Activated naive CD4-positive, alpha-beta T cell treated with Interleukin-2 at 50 U/mL for 16 hours (primary cell): ENCODE data around the gene UGT1A4.

Source experiments
- DNase-seq: peaks from one replicate; pipeline ENCODE4 v3.0.0-alpha.2; 2020

Gene UGT1A4

DNA sequence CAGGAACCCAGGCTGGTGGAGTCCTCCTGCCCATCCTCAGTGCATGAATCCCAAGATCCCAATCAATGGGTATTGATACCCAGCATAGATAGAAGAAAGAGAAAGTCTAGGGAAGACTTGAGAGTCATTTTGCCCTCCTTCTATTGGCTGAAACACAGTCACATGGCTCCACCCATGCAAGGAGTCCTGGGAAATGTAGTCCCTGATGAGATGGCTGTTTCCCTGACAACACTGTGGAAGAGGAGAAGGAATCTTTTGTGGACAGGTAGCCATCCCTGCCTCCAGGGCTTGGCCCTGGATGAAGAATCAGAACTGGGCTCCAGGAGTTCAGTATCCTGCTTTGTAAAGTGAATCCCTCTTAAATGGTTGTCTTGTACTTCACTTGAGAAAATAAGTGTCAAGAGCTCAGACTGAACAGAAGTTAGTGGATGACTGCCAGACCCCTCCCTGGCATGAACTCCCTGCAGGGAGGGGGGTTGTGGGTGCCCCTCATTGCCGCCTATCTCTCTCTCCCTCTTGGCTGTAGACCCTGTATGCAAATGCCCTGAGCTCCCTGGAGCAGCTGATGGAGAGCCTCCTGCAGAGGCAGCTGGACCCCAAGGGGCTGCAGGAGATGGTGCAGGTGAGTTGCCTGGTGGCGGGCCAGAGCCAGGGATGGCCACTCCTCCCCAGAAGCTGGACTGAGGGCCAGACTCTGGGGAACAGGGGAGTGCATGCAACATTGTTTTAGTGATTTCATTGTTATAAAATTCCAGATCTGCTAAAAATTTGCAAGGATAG, 95.7 kb downstream of the UGT1A4 start:
- no peak for DNase-seq

DNA sequence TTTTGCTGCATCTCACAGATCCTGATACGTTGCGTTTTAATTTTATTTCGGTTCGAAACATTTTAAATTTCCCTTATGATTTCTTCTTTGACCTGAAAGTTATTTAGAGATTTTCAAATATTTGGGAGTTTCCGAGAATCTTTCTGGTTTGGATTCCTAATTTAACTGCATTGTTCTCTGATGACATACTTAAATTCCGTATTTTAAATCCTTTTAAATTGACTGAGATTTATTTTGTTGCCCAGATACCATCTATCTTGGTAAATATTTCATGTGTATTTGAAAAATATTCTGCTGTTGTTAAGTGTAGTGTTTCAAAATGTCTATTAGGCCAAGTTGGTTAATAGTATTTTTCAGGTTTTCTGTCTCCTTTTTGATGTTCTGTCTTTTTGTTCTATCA, 97.3 kb downstream of the UGT1A4 start:
- DNase-seq: no peak

DNA sequence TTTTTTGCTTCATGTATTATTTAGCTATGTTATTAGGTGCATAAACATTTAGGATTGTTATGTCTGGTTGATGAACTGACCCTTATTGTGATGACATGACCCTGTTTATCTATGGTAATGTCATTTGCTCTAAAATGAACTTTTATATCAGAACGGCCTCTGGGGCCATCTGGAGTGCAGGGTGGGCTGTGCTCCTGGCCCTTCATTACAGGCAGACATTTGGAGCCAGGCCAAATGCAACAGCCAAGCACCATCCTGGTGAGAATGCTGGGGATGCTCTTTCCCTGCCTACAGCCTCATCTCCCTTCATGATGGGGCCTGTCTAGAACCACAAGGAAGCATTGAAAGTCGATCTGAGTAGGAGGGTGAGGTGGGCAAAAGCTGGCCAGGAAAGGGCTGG, 97.8 kb downstream of the UGT1A4 start:
- no peak for DNase-seq

DNA sequence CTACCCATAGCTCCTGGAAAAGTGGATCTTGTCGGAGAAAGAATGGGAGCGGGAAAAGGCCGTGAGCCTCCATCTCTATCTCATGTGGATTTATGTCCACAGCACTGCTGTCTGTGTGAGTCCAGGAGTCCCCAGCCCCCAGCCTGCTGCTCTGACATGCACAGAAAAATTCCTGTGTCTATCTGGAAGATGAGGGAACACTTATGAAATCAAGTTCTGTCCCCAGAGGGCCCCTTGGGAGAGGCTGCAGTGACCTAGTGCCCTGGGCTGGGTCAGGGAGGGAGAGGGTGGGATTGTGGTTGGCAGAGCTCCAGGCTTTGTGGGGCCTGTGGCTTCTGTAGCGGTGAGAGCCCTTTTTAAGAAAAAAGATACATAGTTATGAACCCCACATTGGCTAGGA, 98.2 kb downstream of the UGT1A4 start:
- DNase-seq: no peak

DNA sequence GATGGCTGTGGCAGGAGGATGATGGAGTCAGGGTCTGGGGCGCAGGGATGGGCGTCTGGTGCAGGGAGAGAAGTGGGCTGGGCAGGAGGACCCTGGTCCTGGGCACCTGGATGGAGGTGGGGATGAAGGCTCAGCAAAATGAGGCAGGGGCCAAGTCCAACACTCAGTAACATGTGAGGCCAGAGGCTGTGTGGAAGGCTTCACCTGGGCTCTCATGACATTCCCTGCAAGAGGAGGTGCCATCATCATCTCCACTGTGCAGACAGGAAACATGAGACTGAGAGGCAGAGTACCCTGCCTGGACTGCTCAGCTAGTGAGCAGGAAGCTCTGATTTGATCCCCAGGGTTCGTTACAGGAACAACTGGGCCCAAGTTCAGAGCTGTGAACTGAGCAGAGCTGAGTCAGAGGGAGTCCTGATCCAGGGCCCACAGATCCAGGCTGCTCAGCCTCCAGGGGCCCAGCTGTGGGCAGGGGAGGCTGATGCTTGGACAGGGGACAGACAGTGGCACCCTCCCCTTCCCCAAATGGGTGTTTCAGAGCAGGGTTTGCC, 98.9 kb downstream of the UGT1A4 start:
- no peak for DNase-seq

DNA sequence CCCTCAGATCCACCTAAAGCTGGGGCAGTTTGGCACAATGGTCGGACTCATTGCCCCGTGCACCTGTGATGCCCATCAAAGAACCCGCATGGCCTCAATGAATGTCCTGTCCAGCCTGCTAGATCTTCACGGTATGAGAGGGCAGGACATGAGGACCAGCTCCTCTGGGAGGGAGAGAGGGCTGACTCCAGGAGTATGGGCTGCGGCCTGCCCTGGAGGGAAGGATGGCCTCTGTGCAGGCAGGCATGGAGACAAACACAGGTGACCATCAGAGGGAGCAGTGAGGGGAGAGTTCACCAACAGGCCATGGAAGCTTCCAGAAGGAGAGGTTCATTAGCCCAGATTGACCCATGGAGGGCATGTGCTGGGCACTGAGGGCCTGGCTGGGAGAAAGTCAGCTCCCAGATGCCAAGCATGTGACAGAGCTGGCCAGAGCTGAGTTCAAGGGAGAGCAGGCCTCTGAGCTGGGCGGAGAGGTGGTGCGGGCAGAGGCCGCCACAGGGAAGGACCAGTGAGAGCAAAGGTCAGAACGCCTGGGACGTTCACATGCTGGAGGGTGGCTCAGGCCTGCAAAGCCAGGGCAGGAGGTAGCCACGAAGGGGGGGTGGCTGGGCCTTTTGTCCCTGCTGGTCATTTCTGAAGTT, 99.6 kb downstream of the UGT1A4 start:
- no peak for DNase-seq

DNA sequence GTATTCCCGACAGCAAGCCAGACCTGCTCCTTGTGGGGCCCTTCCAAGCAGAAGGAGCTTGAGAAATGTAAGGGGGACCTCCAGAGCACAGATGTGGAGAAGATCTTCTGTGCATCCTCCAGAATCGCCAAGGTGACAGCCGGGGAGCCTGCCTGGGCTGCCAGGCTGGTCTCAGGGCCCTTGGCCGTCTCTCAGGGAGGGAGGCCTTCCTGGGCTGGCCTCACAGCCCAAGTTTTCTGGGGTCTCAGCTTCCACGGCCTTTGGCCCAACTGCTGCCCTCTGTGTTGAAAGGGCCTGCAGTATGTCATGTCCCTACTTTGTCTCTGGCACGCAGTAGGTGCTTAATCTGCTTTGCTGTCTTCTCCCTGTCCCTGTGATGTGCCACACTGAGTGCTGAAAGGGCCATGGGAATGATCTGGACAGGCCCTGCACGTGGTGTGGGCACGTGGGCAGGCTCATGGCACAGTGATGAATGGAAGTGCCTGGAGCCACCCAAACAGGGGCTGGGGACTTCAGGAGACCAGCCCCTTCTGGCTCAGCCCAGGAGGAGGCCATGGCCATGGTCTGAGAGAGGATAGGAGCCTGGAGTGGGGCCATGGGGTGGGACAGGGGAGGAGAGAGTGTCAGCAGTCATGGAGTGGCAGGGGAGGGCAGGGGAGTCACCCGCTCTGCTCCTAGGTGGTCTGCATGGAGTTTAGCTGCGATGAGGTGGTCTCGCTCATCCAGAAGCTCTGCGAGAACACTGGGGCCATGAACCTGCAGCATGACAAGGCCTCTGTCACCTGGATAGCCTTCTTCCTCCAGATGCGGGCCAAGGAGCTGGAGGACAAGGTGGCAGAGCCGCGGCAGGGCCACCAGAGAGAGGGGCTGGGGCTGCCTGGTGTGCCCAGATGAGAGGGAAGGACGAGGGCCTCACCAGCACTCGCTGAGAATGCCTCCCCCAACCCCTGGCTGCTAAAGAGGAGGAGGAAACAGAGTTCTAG, 100.4 kb downstream of the UGT1A4 start:
- no peak for DNase-seq

DNA sequence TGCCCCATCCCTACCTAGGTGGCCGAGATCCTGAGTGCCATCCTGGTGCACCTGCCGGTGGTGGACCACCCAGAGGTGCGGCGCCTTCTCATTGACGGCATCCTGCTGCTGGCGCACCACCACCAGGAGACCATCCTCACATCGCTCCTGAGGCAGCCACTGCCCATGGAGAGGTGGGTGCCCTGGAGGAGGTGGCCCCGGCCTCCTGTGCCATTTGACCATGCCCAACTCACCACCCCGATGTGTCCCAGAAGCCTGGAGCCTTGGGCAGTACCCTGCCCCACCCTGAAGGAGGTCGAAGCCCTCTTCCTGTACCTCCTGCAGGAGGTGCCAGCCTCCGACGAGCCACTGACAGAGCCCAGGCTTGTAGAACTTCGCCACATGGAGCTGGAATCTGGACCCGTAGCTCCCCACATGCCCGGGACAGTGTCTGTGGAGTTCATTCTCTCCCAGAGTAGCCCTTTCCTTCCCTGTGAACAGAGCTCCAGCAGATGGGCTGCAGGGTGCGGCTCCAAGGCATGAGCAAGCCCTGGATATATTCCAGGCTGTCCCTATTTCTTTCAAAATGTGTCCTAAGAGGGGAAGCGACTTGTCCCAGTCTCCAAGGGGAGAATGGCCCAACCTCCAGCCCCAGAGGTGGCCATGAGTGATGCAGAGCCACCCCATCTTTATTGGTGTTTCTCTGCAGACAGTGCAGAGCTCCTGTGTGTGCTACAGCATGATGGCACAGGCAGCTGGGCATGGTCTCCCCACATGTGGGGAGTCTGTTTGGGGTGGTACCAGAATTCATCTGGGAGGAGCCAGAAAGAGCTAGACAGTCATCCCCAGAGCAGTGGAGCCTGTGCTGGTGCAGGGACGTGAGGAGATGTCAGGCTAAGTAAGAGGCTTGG, 101.6 kb downstream of the UGT1A4 start:
- no peak for DNase-seq

DNA sequence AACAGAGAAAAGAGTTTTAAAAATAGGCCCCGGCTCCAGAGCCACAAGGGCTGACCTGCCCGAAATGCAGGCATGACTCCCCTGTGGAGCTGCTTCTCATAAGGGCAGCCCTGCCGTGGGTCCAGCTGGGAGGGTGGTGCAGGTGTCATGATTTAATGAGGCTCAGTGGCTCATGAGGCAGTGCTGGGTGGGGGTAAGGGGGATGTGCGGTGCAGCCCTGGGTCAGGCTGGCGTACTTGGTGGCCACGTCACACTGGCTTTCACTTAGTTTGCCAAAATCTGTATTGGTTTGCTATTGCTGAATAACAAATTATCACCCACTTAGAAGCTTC, 102.2 kb downstream of the UGT1A4 start:
- no peak for DNase-seq

DNA sequence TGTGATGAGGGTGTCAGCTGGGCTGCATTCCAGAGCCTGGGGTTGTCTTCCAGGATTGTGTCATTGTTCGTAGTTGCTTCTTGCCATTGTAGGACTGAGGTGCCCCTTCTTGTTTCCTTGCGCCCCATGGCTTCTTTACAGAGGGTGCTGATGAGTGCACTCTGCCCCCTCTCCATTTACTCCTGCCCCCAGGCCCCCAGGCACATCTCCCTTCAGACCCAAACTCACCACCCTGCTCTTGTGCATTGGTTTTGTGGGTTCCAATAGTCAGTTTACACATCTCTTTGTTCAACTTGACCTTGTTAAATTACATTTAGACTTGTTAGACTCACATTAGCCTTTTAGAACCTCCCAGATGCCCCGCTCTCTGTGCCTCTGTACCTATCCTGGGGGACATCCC, 102.7 kb downstream of the UGT1A4 start:
- no peak for DNase-seq

DNA sequence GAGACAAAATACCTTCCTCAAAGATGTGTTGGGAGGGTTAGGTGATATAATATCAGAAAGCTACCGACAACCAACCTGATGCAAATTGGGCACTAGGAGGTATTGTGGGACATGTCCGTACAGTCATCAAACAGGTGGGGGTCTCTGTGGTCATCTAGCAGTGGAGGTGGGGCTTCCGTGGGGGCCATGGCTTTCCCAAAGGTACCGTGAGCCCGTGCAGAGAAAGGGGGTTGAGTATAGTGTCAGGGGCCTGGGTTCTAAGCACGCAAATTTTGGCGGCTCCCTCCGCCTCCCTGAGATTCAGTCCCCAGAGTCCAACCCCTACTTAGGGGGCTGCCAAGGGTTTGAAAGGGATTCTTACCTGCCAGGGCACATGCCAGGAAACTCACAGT, 103.2 kb downstream of the UGT1A4 start:
- DNase-seq: no peak

DNA sequence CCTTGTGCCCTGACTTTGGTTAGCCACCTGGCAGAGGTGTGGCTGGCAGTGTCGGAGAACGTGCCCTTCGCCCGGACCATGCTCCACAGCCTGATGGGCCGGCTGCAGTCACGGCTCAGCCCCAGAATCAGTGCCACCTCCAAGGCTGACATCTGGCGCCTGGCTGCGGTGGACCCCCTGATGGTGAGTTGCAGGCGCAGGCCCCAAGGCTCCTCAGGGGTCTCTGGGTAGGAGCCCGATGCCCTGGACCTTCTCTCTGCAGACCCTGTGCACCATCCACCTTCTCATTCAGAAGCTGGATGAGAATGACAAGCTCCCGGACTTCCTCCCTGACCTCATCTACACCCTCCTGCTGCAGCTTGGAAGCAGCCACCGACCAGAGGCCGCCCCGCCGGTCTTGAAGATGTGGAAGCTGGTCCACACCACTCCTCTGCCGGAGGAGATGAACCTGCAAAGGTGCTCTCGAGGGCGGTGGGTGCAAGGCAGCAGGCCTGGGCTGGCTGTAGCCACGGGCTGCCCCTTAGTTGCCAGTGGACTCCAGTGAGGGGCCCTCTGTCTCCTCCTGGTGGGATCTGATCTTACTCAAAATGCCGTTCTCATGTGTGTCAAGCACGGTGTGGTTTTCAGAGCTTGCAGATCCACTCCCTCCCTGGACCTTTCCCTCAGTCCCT, 103.7 kb downstream of the UGT1A4 start:
- no peak for DNase-seq
